HG03045 (cell line): ENCODE data around the gene KPNA6.
"Not testable (repeated sequence)": the region's sequence is repeated elsewhere in the genome, so short reads cannot be mapped to it uniquely, and the experiment has no call there.

Experiments used
- ATAC-seq: cut with Tn5 transposase; IDR thresholded peaks from one replicate; pipeline ENCODE4 v1.9.1; 2021; ENCODE audit warnings: mild to moderate bottlenecking, moderate library complexity; ENCODE audit not compliant: unreplicated experiment

Gene KPNA6

DNA sequence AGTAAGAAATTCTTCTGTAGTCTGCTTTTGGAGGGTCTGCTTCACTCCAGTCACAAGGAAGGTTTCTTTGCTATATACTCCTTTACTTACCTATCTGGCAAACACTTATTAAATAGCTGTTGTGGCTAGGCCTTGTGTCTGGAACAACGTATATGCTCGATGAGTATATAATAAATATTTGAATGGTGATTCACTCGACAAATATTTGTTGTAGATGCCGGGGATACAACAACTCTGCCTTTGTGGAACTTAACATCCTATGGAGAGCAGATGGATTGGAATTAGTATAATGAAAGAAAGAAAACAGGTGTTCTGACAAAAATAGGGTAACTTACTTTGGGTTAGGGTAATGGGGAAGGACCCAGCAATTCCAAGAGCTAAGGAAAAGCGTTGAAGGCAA lies 31.1 kb downstream of the KPNA6 start:
- no peak for ATAC-seq

DNA sequence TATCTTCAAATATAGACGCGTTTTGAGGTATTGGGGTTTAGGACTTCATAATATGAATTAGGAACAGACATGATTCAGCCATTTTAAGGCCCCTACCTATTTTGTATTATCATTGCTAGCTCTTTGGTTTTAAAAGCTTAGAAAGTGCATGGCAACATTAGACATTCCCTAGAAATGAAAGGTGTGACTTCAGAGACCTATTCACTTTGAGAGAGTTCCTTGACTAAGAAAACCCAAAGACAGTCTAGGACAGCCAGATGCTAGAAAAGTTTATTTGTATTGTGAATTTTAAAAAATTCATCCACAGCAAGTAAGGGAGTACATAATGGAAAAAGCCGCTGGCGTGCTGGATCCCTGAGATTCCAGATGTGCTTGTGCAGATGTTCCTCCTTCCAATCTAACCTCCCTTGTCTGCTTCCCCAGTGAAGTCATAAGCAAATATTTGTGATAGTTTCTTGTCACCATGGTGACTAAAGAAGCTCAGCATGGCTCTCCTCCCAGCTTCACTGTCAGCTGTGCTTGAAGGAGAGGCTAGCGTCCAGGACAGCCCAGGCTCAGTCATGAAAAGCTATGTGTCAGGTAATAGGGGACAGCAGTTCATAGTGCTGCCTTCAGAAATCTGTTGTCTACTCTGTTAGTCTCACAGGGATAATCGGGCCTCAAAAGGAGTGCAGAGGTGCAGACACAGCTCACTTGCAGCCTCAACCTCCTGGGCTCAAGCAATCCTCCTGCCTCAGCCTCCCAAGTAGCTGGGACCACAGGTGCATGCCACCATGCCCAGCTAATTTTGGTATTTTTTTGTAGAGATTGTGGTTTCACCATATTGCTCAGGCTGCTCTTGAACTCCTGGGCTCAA lies 34.8 kb downstream of the KPNA6 start:
- no peak for ATAC-seq

GRCh38 chr1:32143302-32143695 lies 35.4 kb downstream of the KPNA6 start:
- not testable (repeated sequence) for ATAC-seq

DNA sequence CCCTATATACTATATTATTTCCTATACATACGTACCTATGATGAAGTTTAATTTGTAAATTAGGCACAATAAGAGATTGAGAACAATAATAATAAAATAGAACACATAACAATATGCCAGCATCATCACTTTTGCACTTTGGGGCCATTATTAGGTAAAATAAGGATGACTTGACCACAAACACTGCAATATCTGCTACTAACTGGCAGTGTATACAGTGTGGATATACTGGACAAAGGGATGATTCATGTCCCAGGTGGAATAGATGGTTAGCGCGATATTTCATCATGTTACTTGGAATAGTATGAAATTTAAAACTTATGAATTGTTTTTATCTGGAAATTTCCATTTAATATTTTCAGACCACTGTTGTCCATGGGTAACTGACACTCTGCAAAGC lies 36.2 kb downstream of the KPNA6 start:
- no peak for ATAC-seq

- not testable (repeated sequence) for ATAC-seq
Measured at GRCh38 chr1:32147799-32148198, 39.9 kb downstream of the KPNA6 start.

- ATAC-seq, result no peak
Measured at GRCh38 chr1:32150847-32151246, 43.0 kb downstream of the KPNA6 start.

DNA sequence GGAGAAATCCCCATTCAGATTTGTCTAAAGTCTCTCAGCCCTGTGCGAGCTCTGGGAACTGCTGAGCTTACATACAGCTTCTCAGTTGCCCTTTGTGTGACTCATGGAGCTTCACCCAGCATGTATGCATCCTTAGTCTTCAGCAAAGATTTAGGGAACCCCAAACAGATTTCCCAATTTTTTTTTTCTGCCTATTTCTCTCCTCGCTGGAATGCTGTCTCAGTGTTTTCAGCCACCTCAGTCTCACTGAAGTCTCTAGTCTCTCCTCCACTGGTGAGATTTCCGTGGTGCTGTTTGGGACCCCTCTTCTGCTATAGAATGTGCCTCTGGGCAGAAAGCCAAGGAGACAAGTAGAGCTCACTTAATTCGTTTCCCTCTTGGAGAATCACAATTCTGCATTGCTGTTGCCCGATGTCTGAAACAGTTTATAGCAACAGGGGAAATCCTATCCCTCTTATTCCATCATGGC lies 43.5 kb downstream of the KPNA6 start:
- no peak for ATAC-seq

DNA sequence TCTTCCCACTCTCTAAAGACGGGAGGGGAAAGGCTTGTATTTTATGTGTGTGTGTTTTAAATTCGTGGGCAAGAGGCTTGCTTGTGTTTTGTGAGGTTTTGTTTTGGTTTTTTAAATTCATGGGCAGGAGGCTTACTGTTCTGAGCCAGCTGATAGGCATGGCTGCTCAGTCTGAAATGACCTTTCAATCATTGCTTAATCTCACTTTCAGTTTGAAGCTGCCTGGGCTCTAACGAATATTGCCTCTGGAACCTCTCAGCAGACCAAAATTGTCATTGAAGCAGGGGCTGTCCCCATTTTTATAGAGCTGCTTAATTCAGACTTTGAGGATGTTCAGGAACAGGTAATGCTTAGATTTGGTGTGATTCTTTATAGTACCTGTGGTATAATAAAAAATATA lies 51.3 kb downstream of the KPNA6 start:
- no peak for ATAC-seq

- no peak for ATAC-seq
Measured at GRCh38 chr1:32163405-32163804, 55.5 kb downstream of the KPNA6 start.

DNA sequence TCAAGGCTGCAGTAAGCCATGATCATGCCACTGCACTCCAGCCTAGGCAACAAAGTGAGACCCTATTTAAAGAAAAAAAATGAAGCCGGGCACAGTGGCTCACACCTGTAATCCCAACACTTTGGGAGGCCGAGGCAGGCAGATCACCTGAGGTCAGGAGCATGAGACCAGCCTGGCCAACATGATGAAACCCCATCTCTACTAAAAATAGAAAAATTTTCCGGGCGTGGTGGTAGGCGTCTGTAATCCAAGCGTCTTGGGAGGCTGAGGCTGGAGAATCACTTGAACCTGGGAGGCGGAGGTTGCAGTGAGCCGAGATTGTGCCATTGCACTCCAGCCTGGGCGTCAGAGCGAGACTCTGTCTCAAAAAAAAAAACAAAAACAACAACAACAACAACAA lies 57.8 kb downstream of the KPNA6 start:
- ATAC-seq, result not testable (repeated sequence)

- no peak for ATAC-seq
Measured at GRCh38 chr1:32170991-32171390, 63.1 kb downstream of the KPNA6 start.

GRCh38 chr1:32172621-32173245 lies 64.9 kb downstream of the KPNA6 start:
- ATAC-seq, result no peak

GRCh38 chr1:32178380-32179192 lies 70.7 kb downstream of the KPNA6 start:
- no peak for ATAC-seq

GRCh38 chr1:32179193-32179442 lies 71.3 kb downstream of the KPNA6 start:
- no peak for ATAC-seq

- peak; percentile 84 for ATAC-seq
Measured at GRCh38 chr1:32179443-32180185, 71.8 kb downstream of the KPNA6 start, which contains the start of gene TXLNA. TSS of gene TXLNA (plus strand) at chr1:32179675. CDS start at chr1:32180346, 671 bp downstream.

GRCh38 chr1:32180186-32181060 lies 72.6 kb downstream of the KPNA6 start:
- ATAC-seq, result peak; percentile 15

DNA sequence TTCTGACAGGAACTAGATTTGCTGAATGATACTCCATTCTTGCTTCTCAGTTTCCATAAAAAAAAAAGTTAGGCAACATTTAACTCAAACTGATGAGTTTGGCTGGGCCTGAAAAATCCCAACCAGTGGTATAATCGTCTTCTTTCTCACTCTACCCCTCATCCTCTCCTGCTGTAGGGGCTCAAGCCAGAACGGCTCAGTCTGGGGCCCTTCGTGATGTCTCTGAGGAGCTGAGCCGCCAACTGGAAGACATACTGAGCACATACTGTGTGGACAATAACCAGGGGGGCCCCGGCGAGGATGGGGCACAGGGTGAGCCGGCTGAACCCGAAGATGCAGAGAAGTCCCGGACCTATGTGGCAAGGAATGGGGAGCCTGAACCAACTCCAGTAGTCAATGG lies 73.2 kb downstream of the KPNA6 start:
- no peak for ATAC-seq

DNA sequence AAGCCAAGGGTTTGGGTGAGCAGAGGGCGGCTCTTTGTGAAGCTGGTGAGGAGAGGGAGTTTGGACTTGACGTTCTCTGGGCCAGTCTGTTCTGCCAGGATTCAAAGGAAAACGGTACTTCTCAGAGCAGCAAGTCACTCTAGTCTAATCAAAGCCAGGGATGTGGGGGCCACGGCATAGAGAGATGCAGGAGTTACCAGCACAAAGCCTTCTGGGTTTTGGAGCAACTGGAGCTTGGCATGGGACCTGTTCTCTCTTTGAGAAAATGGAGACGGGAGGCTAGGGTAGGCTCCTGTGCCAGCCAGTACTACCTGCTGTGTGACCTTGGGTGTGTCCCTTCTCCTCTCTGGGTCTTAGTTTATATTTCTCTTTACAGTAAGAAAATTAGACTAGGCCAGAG lies 73.7 kb downstream of the KPNA6 start:
- no peak for ATAC-seq

- ATAC-seq, result no peak
Measured at GRCh38 chr1:32182060-32182459, 74.2 kb downstream of the KPNA6 start.

GRCh38 chr1:32184650-32185049 lies 76.8 kb downstream of the KPNA6 start:
- no peak for ATAC-seq
